Activated naive CD4-positive, alpha-beta T cell treated with anti-CD3 and anti-CD28 coated beads, Interleukin-2, amount 10 ng/mL, durations not matched to agents 7 days and 5 days (primary cell): ENCODE results near the gene DPEP1.

ENCODE experiments used
- CTCF ChIA-PET: fragments of 350-600 bp; sonication (Branson Sonifier 250); formaldehyde crosslinking; loops from one replicate; lab custom pipeline; 2021; ENCODE audit warnings: antibody characterized with exemption; lab: Charles Lee
- DNase-seq: peaks from one replicate; pipeline ENCODE4 v3.0.0-alpha.2; 2020
- H3K27ac Mint-ChIP-seq: one replicate; pipeline ENCODE4 v1.8.0; 2021; ENCODE audit warnings: mild to moderate bottlenecking, moderate library complexity, mixed read lengths
- H3K27me3 Mint-ChIP-seq: one replicate; pipeline ENCODE4 v1.8.0; 2021; ENCODE audit warnings: mild to moderate bottlenecking, mixed read lengths
- H3K36me3 Mint-ChIP-seq: one replicate; pipeline ENCODE4 v1.8.0; 2021; ENCODE audit warnings: mixed read lengths
- H3K4me1 Mint-ChIP-seq: one replicate; pipeline ENCODE4 v1.8.0; 2021; ENCODE audit warnings: mixed read lengths
- H3K4me3 Mint-ChIP-seq: one replicate; pipeline ENCODE4 v1.8.0; 2021; ENCODE audit warnings: mild to moderate bottlenecking, moderate library complexity, mixed read lengths
- H3K9me3 Mint-ChIP-seq: one replicate; pipeline ENCODE4 v1.8.0; 2021; ENCODE audit warnings: mixed read lengths

The DPEP1 gene

GRCh38 chr16:89615176-89615575 is 1.7 kb downstream of the DPEP1 start:
- no peak overlapping the region for H3K27ac Mint-ChIP-seq
- DNase-seq: no peak
- H3K9me3 Mint-ChIP-seq: peaks cover 11% of the 10 kb centered on the region
- peaks cover 17% of the 10 kb centered on the region for H3K27me3 Mint-ChIP-seq
- peaks cover 4% of the 10 kb centered on the region for H3K36me3 Mint-ChIP-seq
- peaks cover 22% of the 10 kb centered on the region for H3K4me1 Mint-ChIP-seq
- CTCF ChIA-PET: interaction anchor here (1.7 to 2.0 kb wide), 2 partner anchors 13 to 35 kb away, joined by 4 to 6 read pairs; no protein-coding TSS in a partner anchor
- no peak overlapping the region for H3K4me3 Mint-ChIP-seq

DNA sequence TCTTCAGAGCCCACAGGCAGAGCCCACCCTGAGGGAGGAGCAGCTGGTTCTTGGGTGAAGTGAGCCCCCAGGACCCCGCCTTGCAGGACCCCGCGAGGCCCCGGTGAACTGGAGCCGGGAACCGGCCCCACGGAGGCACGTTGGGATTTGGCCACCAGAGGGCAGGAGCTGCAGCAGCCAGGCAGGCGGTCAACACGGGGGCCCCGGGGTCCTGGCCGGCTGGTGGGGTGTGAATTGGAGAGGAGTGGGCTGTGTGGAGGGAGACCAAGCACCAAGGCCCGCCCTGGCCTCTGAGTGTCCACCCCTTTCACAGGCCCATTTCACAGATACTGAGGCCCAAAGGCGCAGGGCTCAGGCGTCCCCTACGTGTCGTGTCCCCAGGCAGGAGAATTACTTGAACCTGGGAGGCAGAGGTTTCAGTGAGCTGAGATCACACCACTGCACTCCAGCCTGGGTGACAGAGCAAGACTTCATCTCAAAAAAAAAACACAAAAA is 2.2 kb downstream of the DPEP1 start:
- peaks cover 22% of the 10 kb centered on the region for H3K4me1 Mint-ChIP-seq
- H3K9me3 Mint-ChIP-seq: peaks cover 11% of the 10 kb centered on the region
- peaks cover 4% of the 10 kb centered on the region for H3K36me3 Mint-ChIP-seq
- CTCF ChIA-PET: interaction anchor here (1.7 to 2.0 kb wide), 2 partner anchors 14 to 34 kb away, joined by 4 to 6 read pairs; no protein-coding TSS in a partner anchor
- H3K27ac Mint-ChIP-seq: peak overlapping the region; percentile 96
- H3K27me3 Mint-ChIP-seq: peaks cover 22% of the 10 kb centered on the region
- no peak overlapping the region for H3K4me3 Mint-ChIP-seq
- DNase-seq: no peak

- Mint-ChIP-seq H3K4me1 (peaks cover 22% of the 10 kb centered on the region), H3K4me3 (peak overlapping the region; percentile 5), H3K27ac (peak overlapping the region; percentile 96), H3K27me3 (peaks cover 31% of the 10 kb centered on the region), H3K36me3 (peaks cover 4% of the 10 kb centered on the region), H3K9me3 (peaks cover 11% of the 10 kb centered on the region)
- CTCF ChIA-PET: interaction anchor here (1.3 kb wide), 1 partner anchor 14 kb away, joined by 5 read pairs; no protein-coding TSS in a partner anchor
- DNase-seq: peak; percentile 45
Measured at GRCh38 chr16:89616623-89617022, 3.2 kb downstream of the DPEP1 start.

DNA sequence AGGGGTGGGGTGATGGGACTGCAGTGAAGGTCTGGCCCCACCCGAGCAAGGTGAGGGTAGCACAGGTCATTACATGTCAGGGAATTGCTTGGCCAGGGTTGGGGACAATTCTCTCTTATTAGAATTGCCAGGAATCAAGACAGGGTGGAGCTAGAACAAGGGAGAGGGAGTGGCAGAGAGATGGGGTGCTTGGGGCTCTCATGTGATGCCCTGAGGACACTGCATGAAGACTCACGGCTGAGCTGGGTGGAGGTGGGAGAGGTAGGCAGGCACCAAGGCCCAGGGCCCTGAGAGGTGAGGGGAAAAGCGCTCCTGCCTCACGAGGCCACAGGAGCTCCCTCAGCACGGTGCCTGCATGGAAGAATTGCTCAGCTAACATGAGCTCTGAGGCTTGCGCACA is 3.6 kb downstream of the DPEP1 start:
- peak overlapping the region; percentile 96 for H3K27ac Mint-ChIP-seq
- H3K27me3 Mint-ChIP-seq: peaks cover 35% of the 10 kb centered on the region
- CTCF ChIA-PET: interaction anchor here (1.3 kb wide), 1 partner anchor 15 kb away, joined by 5 read pairs; no protein-coding TSS in a partner anchor
- no peak for DNase-seq
- peaks cover 4% of the 10 kb centered on the region for H3K36me3 Mint-ChIP-seq
- no peak overlapping the region for H3K4me3 Mint-ChIP-seq
- peaks cover 22% of the 10 kb centered on the region for H3K4me1 Mint-ChIP-seq
- peaks cover 11% of the 10 kb centered on the region for H3K9me3 Mint-ChIP-seq

DNA sequence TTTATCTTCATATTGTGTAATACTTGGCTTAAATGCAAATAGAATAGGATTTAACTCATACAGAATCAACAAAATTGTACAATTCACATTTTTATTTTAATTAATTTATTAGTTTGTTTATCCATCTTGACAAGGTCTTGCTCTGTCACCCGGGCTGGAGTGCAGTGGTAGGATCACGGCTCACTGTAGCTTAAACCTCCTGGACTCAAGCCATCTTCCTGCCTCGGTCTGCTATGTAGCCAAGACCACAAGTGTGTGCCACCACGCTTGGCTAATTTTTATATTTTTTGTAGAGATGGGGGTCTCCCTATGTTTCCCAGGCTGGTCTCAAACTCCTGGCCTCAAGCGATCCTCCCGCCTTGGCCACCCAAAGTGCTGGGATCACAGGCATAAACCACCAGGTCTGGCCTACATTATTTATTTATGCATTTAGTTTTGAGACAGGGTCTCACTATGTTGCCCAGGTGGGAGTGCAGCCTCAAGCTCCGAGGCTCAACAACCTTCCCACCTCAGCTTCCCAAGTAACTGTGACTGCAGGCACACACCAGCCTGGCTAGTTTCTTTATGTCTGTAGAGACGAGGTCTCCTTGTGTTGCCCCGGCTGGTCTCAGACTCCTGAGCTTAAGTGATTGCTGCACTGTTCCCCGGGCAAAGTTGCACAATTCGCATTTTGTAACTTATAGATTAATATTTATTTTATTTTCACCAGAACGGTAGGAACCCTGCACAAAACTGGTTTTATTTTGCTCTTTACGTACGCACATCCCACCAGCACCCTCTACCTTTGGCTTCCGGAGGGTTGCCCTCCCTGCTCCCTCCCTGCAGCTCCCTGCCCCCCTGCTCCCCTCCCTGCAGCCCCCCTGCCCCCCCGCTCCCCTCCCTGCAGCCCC is 4.9 kb downstream of the DPEP1 start:
- Mint-ChIP-seq H3K27ac (peak overlapping the region; percentile 69), H3K9me3 (peaks cover 11% of the 10 kb centered on the region), H3K4me3 (no peak overlapping the region), H3K4me1 (peaks cover 13% of the 10 kb centered on the region), H3K36me3 (peaks cover 4% of the 10 kb centered on the region), H3K27me3 (peaks cover 43% of the 10 kb centered on the region)
- CTCF ChIA-PET: interaction anchor here (1.3 kb wide), 1 partner anchor 16 kb away, joined by 5 read pairs; no protein-coding TSS in a partner anchor
- no peak for DNase-seq

DNA sequence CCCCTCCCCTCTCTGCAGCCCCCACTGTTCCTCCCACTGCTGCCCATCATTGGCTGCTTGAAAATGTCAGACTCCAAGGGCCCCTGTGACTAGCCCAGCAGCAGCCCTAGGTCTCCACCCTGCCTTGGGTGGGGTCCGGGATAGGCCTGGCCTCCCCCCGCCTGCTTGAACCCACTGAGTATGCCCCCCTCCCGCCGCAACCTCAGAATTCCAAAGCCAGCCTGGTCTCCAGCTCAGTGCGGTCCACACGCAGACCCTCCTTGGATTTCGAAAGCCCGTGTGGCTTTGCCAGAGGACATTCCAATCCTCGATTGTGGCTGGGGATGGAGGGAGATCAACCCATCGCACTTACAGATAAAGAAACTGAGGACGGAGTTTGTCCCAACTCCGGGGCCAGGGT is 6.4 kb downstream of the DPEP1 start:
- Mint-ChIP-seq H3K36me3 (peaks cover 4% of the 10 kb centered on the region), H3K4me1 (peaks cover 12% of the 10 kb centered on the region), H3K4me3 (no peak overlapping the region), H3K9me3 (peaks cover 11% of the 10 kb centered on the region), H3K27ac (no peak overlapping the region), H3K27me3 (peaks cover 46% of the 10 kb centered on the region)
- CTCF ChIA-PET: interaction anchor here (0.8 kb wide), 1 partner anchor 82 kb away, joined by 3 read pairs; the partner anchor contains the start of gene SPATA2L
- no peak for DNase-seq

DNA sequence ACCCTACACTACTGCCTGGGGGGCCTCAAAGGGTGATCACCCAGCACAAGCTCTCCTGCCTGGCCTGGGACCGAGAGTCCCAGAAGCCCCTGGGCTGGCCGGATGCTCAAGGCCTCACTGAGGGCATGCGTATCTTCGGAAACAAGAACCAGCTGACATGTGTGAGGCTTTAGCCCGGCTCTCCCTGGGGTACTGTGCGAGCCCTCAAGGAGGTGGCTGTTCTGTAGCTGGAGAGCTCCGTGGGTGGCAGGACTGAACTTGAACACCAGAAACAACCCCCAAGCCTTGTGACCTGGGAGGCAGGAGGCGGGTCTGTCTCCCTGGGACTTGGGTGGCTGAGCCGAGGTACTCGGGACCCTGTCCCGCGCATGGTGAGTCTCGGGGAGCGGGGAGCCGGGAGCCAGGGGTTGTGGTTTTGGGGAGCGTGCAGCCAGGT is 7.0 kb downstream of the DPEP1 start:
- Mint-ChIP-seq H3K36me3 (peaks cover 4% of the 10 kb centered on the region), H3K4me3 (no peak overlapping the region), H3K27ac (no peak overlapping the region), H3K27me3 (peaks cover 50% of the 10 kb centered on the region), H3K4me1 (peaks cover 12% of the 10 kb centered on the region), H3K9me3 (peaks cover 11% of the 10 kb centered on the region)
- no peak for DNase-seq
- CTCF ChIA-PET: interaction anchor here (0.8 kb wide), 1 partner anchor 81 kb away, joined by 3 read pairs; the partner anchor contains the start of gene SPATA2L

GRCh38 chr16:89621136-89621697 is 7.8 kb downstream of the DPEP1 start:
- CTCF ChIA-PET: no interaction called here
- no peak for DNase-seq
- H3K36me3 Mint-ChIP-seq: peaks cover 4% of the 10 kb centered on the region
- no peak overlapping the region for H3K27ac Mint-ChIP-seq
- H3K4me1 Mint-ChIP-seq: peaks cover 10% of the 10 kb centered on the region
- no peak overlapping the region for H3K4me3 Mint-ChIP-seq
- H3K9me3 Mint-ChIP-seq: peaks cover 10% of the 10 kb centered on the region
- peaks cover 50% of the 10 kb centered on the region for H3K27me3 Mint-ChIP-seq

- H3K27me3 Mint-ChIP-seq: peaks cover 50% of the 10 kb centered on the region
- DNase-seq: no peak
- peaks cover 4% of the 10 kb centered on the region for H3K4me1 Mint-ChIP-seq
- no peaks in the 10 kb centered on the region for H3K36me3 Mint-ChIP-seq
- H3K9me3 Mint-ChIP-seq: peaks cover 4% of the 10 kb centered on the region
- no peak overlapping the region for H3K27ac Mint-ChIP-seq
- CTCF ChIA-PET: no interaction called here
- no peak overlapping the region for H3K4me3 Mint-ChIP-seq
Measured at GRCh38 chr16:89621698-89622409, 8.4 kb downstream of the DPEP1 start.

DNA sequence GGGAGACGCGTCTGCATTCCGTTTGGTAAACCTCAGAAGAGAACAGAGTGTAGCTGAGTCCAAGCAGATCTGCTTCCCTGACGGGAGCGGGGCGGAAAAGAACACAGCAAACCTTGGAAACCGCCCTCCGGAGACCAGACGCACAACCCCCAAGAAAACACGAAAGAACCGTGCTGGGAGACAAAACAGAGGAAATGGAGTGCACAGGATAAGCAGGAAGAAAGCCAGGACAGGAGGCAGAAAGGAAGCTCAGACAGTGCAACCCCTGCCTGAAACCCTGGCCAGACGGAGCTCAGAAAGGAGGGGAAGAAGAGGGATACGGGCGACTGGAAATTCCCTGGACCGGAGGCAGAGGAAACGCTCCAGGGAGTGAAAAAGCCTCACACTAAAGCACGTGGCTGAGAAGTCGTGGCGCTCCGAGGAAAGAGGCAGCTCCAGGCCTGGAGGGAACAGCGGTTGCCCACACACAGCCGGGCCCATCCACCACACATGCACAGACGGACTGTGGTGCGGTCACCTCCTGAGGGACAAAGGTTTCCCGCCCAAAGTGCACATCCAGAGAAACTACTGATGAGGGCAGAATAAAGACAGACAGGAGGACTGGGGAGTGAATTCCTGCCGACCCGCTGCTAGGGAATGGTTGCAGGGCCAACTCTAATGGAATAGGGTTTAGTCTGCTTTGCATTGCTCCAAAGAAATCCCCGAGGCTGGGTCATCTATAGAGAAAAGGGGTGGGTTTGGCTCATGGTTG is 10.2 kb downstream of the DPEP1 start:
- Mint-ChIP-seq H3K36me3 (no peaks in the 10 kb centered on the region), H3K4me3 (no peak overlapping the region), H3K27me3 (peaks cover 50% of the 10 kb centered on the region), H3K27ac (no peak overlapping the region), H3K9me3 (no peaks in the 10 kb centered on the region), H3K4me1 (no peaks in the 10 kb centered on the region)
- DNase-seq: no peak
- CTCF ChIA-PET: no interaction called here

GRCh38 chr16:89624777-89625761 is 11.6 kb downstream of the DPEP1 start:
- Mint-ChIP-seq H3K27me3 (peaks cover 51% of the 10 kb centered on the region), H3K36me3 (no peaks in the 10 kb centered on the region)
- CTCF ChIA-PET: no interaction called here

DNA sequence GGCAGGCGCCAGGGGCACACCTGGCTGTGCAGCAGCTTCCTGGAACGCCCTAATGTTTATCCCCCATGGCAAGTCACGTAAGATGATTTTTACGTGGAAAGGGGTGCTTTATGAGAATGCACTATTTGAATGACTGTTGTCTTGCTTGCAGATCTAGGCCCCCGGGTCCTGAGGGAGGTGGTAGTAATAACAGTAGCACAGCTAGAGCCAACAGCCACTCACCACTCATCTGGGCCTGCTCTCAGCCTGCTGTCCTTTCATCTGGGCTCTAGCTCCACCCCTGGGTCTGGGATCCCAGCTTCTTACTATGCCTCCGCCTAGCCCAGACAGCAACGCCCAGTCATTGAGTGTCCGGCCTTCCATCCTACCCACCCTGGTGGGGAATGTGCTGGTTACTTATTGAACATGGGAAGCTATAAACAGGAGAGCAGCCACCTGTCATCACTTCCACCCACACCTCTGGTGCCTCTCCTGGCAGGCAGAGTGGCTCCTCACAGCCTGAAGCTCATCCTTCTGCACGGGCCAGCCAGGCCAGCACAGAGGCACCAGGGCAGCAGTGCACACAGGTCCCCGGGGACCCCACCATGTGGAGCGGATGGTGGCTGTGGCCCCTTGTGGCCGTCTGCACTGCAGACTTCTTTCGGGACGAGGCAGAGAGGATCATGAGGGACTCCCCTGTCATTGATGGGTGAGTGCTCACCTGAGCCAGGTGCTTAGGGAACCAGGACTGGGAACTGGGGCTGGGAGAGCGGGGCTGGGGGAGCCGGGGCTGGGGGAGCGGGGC is 16.6 kb downstream of the DPEP1 start:
- Mint-ChIP-seq H3K9me3 (no peaks in the 10 kb centered on the region), H3K27me3 (peaks cover 26% of the 10 kb centered on the region), H3K4me3 (no peak overlapping the region), H3K27ac (no peak overlapping the region), H3K36me3 (no peaks in the 10 kb centered on the region), H3K4me1 (no peaks in the 10 kb centered on the region)
- no peak for DNase-seq
- CTCF ChIA-PET: no interaction called here

More at GRCh38 chr16:89624777-89625761, 11.6 kb downstream of the DPEP1 start:
- Mint-ChIP-seq H3K4me3 (no peak overlapping the region), H3K9me3 (no peaks in the 10 kb centered on the region), H3K4me1 (no peaks in the 10 kb centered on the region), H3K27ac (no peak overlapping the region)
- DNase-seq: no peak
